HEK293 (cell line): Measurements from ENCODE around the gene BIRC6.

Experiments used
- BCL11A ChIP-seq: fragments of 450-650 bp; formaldehyde crosslinking; IDR thresholded peaks from 2 replicates; pipeline ENCODE4 v1.5.1; 2016; ENCODE audit warnings: low read depth, missing biosample characterization, missing genetic modification characterization
- PATZ1 ChIP-seq: fragments of 450-650 bp; formaldehyde crosslinking; IDR thresholded peaks from 2 replicates; pipeline ENCODE4 v1.5.1; 2016; ENCODE audit warnings: missing biosample characterization, missing genetic modification characterization
- TCF7L2 ChIP-seq: IDR thresholded peaks from 2 replicates; pipeline ENCODE4 v1.6.1; 2011; ENCODE audit warnings: low read depth, mild to moderate bottlenecking, inconsistent platforms, low read length, moderate library complexity, borderline replicate concordance
- ZNF184 ChIP-seq: fragments of 450-650 bp; IDR thresholded peaks from 2 replicates; pipeline ENCODE4 v1.5.1; 2018; ENCODE audit warnings: missing biosample characterization, mild to moderate bottlenecking, missing genetic modification characterization
- ZNF24 ChIP-seq: fragments of 450-650 bp; formaldehyde crosslinking; IDR thresholded peaks from 2 replicates; pipeline ENCODE4 v1.5.1; 2016; ENCODE audit warnings: missing biosample characterization, missing genetic modification characterization
- ZNF26 ChIP-seq: fragments of 450-650 bp; formaldehyde crosslinking; IDR thresholded peaks from 2 replicates; pipeline ENCODE4 v1.5.1; 2016; ENCODE audit warnings: missing biosample characterization, missing genetic modification characterization
- ZNF274 ChIP-seq, 2 experiments: fragments of 200-500 bp in 1 of 2; fragments of 450-650 bp in 1 of 2; sonication (Bioruptor generic) in 1 of 2; formaldehyde crosslinking in 1 of 2; IDR thresholded peaks; 2 replicates each; pipeline versions ENCODE4 v1.5.1 to v1.6.1; 2014 to 2016; ENCODE audit warnings: borderline replicate concordance in 1 of 2, inconsistent platforms in 1 of 2, low read length in 1 of 2, missing biosample characterization in 1 of 2, missing genetic modification characterization in 1 of 2
- ZNF302 ChIP-seq: fragments of 450-650 bp; formaldehyde crosslinking; IDR thresholded peaks from 2 replicates; pipeline ENCODE4 v1.5.1; 2016; ENCODE audit warnings: missing biosample characterization, missing genetic modification characterization, low read depth
- TF ChIP-seq, protein P1 (sequence below): fragments of 450-650 bp; formaldehyde crosslinking; IDR thresholded peaks from 2 replicates; pipeline ENCODE4 v1.5.1; 2016; ENCODE audit warnings: missing biosample characterization, missing genetic modification characterization
- TF ChIP-seq, protein P2 (sequence below): sonication (generic); formaldehyde crosslinking; IDR thresholded peaks from 2 replicates; pipeline ENCODE4 v1.8.1; 2022; ENCODE audit warnings: mild to moderate bottlenecking, moderate library complexity, missing genetic modification reagents
- TF ChIP-seq, protein P3 (sequence below): fragments of 450-650 bp; formaldehyde crosslinking; conservative IDR thresholded peaks from 2 replicates; pipeline ENCODE4 v1.5.1; 2016; ENCODE audit warnings: low read depth, missing biosample characterization, missing genetic modification characterization

- no peak for TF ChIP-seq ZNF302 (tag by site-specific recombination)
- TF ChIP-seq, protein P1, sequence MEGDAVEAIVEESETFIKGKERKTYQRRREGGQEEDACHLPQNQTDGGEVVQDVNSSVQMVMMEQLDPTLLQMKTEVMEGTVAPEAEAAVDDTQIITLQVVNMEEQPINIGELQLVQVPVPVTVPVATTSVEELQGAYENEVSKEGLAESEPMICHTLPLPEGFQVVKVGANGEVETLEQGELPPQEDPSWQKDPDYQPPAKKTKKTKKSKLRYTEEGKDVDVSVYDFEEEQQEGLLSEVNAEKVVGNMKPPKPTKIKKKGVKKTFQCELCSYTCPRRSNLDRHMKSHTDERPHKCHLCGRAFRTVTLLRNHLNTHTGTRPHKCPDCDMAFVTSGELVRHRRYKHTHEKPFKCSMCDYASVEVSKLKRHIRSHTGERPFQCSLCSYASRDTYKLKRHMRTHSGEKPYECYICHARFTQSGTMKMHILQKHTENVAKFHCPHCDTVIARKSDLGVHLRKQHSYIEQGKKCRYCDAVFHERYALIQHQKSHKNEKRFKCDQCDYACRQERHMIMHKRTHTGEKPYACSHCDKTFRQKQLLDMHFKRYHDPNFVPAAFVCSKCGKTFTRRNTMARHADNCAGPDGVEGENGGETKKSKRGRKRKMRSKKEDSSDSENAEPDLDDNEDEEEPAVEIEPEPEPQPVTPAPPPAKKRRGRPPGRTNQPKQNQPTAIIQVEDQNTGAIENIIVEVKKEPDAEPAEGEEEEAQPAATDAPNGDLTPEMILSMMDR: no peak
- no peak for TF ChIP-seq PATZ1 (tag by site-specific recombination)
- no peak for TF ChIP-seq ZNF26 (tag by site-specific recombination)
- no peak for TF ChIP-seq TCF7L2
- no peak for TF ChIP-seq ZNF184
- no peak for TF ChIP-seq ZNF24 (tag by site-specific recombination)
- no peak for TF ChIP-seq BCL11A (tag by site-specific recombination)
- TF ChIP-seq, protein P2, sequence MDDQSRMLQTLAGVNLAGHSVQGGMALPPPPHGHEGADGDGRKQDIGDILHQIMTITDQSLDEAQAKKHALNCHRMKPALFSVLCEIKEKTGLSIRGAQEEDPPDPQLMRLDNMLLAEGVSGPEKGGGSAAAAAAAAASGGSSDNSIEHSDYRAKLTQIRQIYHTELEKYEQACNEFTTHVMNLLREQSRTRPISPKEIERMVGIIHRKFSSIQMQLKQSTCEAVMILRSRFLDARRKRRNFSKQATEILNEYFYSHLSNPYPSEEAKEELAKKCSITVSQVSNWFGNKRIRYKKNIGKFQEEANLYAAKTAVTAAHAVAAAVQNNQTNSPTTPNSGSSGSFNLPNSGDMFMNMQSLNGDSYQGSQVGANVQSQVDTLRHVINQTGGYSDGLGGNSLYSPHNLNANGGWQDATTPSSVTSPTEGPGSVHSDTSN (CRISPR knock-in tag): no peak
- no peak for TF ChIP-seq ZNF274 (IDR thresholded peaks at IDR 0.05; ENCODE audit: low read length)
- no peak for TF ChIP-seq ZNF274 (tag by site-specific recombination; IDR thresholded peaks at IDR 0.05; ENCODE audit: borderline replicate concordance)
- TF ChIP-seq, protein P3, sequence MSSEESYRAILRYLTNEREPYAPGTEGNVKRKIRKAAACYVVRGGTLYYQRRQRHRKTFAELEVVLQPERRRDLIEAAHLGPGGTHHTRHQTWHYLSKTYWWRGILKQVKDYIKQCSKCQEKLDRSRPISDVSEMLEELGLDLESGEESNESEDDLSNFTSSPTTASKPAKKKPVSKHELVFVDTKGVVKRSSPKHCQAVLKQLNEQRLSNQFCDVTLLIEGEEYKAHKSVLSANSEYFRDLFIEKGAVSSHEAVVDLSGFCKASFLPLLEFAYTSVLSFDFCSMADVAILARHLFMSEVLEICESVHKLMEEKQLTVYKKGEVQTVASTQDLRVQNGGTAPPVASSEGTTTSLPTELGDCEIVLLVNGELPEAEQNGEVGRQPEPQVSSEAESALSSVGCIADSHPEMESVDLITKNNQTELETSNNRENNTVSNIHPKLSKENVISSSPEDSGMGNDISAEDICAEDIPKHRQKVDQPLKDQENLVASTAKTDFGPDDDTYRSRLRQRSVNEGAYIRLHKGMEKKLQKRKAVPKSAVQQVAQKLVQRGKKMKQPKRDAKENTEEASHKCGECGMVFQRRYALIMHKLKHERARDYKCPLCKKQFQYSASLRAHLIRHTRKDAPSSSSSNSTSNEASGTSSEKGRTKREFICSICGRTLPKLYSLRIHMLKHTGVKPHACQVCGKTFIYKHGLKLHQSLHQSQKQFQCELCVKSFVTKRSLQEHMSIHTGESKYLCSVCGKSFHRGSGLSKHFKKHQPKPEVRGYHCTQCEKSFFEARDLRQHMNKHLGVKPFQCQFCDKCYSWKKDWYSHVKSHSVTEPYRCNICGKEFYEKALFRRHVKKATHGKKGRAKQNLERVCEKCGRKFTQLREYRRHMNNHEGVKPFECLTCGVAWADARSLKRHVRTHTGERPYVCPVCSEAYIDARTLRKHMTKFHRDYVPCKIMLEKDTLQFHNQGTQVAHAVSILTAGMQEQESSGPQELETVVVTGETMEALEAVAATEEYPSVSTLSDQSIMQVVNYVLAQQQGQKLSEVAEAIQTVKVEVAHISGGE (tag by site-specific recombination): no peak
These were observed 46.2 kb upstream of the BIRC6 start for GRCh38 chr2:32310577-32310976.
